GM10248 (cell line): ENCODE data around the gene SLIT1.

Experiments
- CTCF ChIA-PET: fragments of 300-600 bp; sonication (Branson Sonifier 250); formaldehyde crosslinking; extraction: SDS; loops from one replicate; lab custom pipeline; 2021; ENCODE audit warnings: antibody characterized with exemption; lab: Yijun Ruan, JAX
- POLR2A ChIA-PET: fragments of 350-650 bp; sonication (Branson Sonifier 250); formaldehyde crosslinking; extraction: SDS; loops from one replicate; lab custom pipeline; 2020; ENCODE audit warnings: antibody characterized with exemption; lab: Yijun Ruan, JAX
- DNase-seq: peaks from one replicate; pipeline ENCODE4 v3.0.0; 2012; ENCODE audit errors: extremely low spot score
- CTCF ChIP-seq: IDR thresholded peaks from 2 replicates; pipeline ENCODE4 v1.5.1; 2012; ENCODE audit warnings: mild to moderate bottlenecking, low read depth; ENCODE audit errors: extremely low read depth, missing control alignments, control extremely low read depth

Gene SLIT1

GRCh38 chr10:96967847-96968246 is 217.9 kb downstream of the SLIT1 start:
- TF ChIP-seq CTCF: no peak
- POLR2A ChIA-PET: no interaction called here
- no peak for DNase-seq
- CTCF ChIA-PET: no interaction called here

- no peak for TF ChIP-seq CTCF
- ChIA-PET CTCF (no interaction called here), POLR2A (no interaction called here)
- DNase-seq: no peak
Measured at GRCh38 chr10:96964131-96964530, 221.6 kb downstream of the SLIT1 start.

- ChIA-PET CTCF (interaction anchor here (0.7 to 2.7 kb wide), 6 partner anchors 12 to 64 kb away, joined by 3 to 8 read pairs (median 6); no protein-coding TSS in a partner anchor), POLR2A (no interaction called here)
- no peak for DNase-seq
- no peak for TF ChIP-seq CTCF
Measured at GRCh38 chr10:96960872-96961271, 224.9 kb downstream of the SLIT1 start.

GRCh38 chr10:96959733-96960132 is 226.0 kb downstream of the SLIT1 start:
- no peak for TF ChIP-seq CTCF
- DNase-seq: no peak
- POLR2A ChIA-PET: no interaction called here
- CTCF ChIA-PET: interaction anchor here (0.7 to 2.7 kb wide), 9 partner anchors 11 to 78 kb away, joined by 3 to 8 read pairs (median 5); no protein-coding TSS in a partner anchor

- ChIA-PET POLR2A (no interaction called here), CTCF (interaction anchor here (0.9 to 2.7 kb wide), 4 partner anchors 16 to 79 kb away, joined by 3 to 8 read pairs (median 4); no protein-coding TSS in a partner anchor)
- TF ChIP-seq CTCF: no peak
- no peak for DNase-seq
Measured at GRCh38 chr10:96958071-96958470, 227.7 kb downstream of the SLIT1 start.

GRCh38 chr10:96955794-96956193 is 230.0 kb downstream of the SLIT1 start:
- no peak for TF ChIP-seq CTCF
- ChIA-PET POLR2A (no interaction called here), CTCF (interaction anchor here (1.0 kb wide), 1 partner anchor 69 kb away, joined by 3 read pairs; no protein-coding TSS in a partner anchor)
- DNase-seq: no peak
